SK-N-MC (cell line): ENCODE measurements around the gene CFAP77.

Experiments
- EZH2 ChIP-seq: fragments of 200-600 bp; sonication (generic); IDR thresholded peaks from one replicate; pipeline ENCODE4 v1.6.1; 2017; ENCODE audit warnings: antibody characterized with exemption
- FOXP2 ChIP-seq: optimal IDR thresholded peaks from 2 replicates; pipeline ENCODE3; 2011; ENCODE audit warnings: mild to moderate bottlenecking, moderate library complexity; ENCODE audit not compliant: insufficient read depth; ENCODE audit errors: extremely low read length, control extremely low read depth
- POLR2AphosphoS5 ChIP-seq: IDR thresholded peaks from 2 replicates; pipeline ENCODE4 v1.6.1; 2012; ENCODE audit warnings: mild to moderate bottlenecking, low read depth, low read length, borderline replicate concordance

- TF ChIP-seq EZH2 (no peak), POLR2AphosphoS5 (no peak), FOXP2 (no peak)
Observed at GRCh38 chr9:132461971-132462370, 52.0 kb downstream of the CFAP77 start.
